H9 (cell line): ENCODE results near the gene RILPL1. TPM values are rescaled to one million over a fixed set of nuclear protein-coding genes. Genes with fewer than 3 reads are reported as not detected.

ENCODE experiments used
- DNase-seq: peaks from one replicate; pipeline ENCODE4 v3.0.0-alpha.2; 2017
- H2AFZ ChIP-seq: one replicate; pipeline ENCODE4 v1.6.1; 2013; ENCODE audit warnings: mild to moderate bottlenecking, low read length, control low read depth, moderate library complexity
- H2AK5ac ChIP-seq: 2 replicates; pipeline ENCODE4 v1.6.1; 2013; ENCODE audit warnings: low read length, control low read depth, mixed read lengths; ENCODE audit not compliant: insufficient read length
- H2BK120ac ChIP-seq: one replicate; pipeline ENCODE4 v1.6.1; 2013; ENCODE audit warnings: low read depth, mild to moderate bottlenecking, low read length, control low read depth, inconsistent platforms; ENCODE audit not compliant: poor library complexity, severe bottlenecking
- H2BK12ac ChIP-seq: 2 replicates; pipeline ENCODE4 v1.6.1; 2013; ENCODE audit warnings: low read length, control low read depth, mixed read lengths, low read depth; ENCODE audit not compliant: insufficient read length
- H2BK15ac ChIP-seq: 2 replicates; pipeline ENCODE4 v1.6.1; 2013; ENCODE audit warnings: low read depth, low read length, control low read depth
- H2BK20ac ChIP-seq: one replicate; pipeline ENCODE4 v1.6.1; 2013; ENCODE audit warnings: low read depth, mild to moderate bottlenecking, low read length, control low read depth, inconsistent platforms; ENCODE audit not compliant: poor library complexity, severe bottlenecking
- H2BK5ac ChIP-seq: 2 replicates; pipeline ENCODE4 v1.6.1; 2013; ENCODE audit warnings: low read length, control low read depth, mixed read lengths; ENCODE audit not compliant: insufficient read length
- H3K14ac ChIP-seq: 2 replicates; pipeline ENCODE4 v1.6.1; 2013; ENCODE audit warnings: low read length, control low read depth; ENCODE audit not compliant: insufficient read depth
- H3K18ac ChIP-seq: 2 replicates; pipeline ENCODE4 v1.6.1; 2013; ENCODE audit warnings: low read depth, mild to moderate bottlenecking, mixed read lengths, low read length, control low read depth; ENCODE audit not compliant: insufficient read length
- H3K23ac ChIP-seq: 2 replicates; pipeline ENCODE4 v1.6.1; 2013; ENCODE audit warnings: low read length, control low read depth, mixed read lengths, low read depth; ENCODE audit not compliant: insufficient read length
- H3K23me2 ChIP-seq: 2 replicates; pipeline ENCODE4 v1.6.1; 2013; ENCODE audit warnings: low read depth, mild to moderate bottlenecking, mixed read lengths, low read length, control low read depth; ENCODE audit not compliant: insufficient read length, poor library complexity, severe bottlenecking
- H3K27ac ChIP-seq: 2 replicates; pipeline ENCODE4 v1.5.1; 2013; ENCODE audit warnings: low read length, control low read depth, mixed read lengths, low read depth; ENCODE audit not compliant: insufficient read length
- H3K27me3 ChIP-seq: 2 replicates; pipeline ENCODE4 v1.6.1; 2013; ENCODE audit warnings: low read length, control low read depth, inconsistent platforms; ENCODE audit not compliant: insufficient read depth
- H3K4ac ChIP-seq: 2 replicates; pipeline ENCODE4 v1.6.1; 2013; ENCODE audit warnings: low read depth, mild to moderate bottlenecking, control low read depth, inconsistent platforms, low read length, moderate library complexity
- H3K4me1 ChIP-seq: 2 replicates; pipeline ENCODE4 v1.6.1; 2013; ENCODE audit warnings: low read length, control low read depth, inconsistent platforms; ENCODE audit not compliant: insufficient read depth
- H3K4me2 ChIP-seq: 2 replicates; pipeline ENCODE4 v1.6.1; 2013; ENCODE audit warnings: low read length, control low read depth, mixed read lengths; ENCODE audit not compliant: insufficient read length, insufficient read depth
- H3K56ac ChIP-seq: 2 replicates; pipeline ENCODE4 v1.6.1; 2013; ENCODE audit warnings: low read depth, mild to moderate bottlenecking, mixed read lengths, low read length, control low read depth; ENCODE audit not compliant: insufficient read length
- H3K79me1 ChIP-seq: 2 replicates; pipeline ENCODE4 v1.6.1; 2013; ENCODE audit warnings: low read depth, mild to moderate bottlenecking, moderate library complexity, low read length, control low read depth, inconsistent platforms; ENCODE audit not compliant: insufficient read depth, poor library complexity, severe bottlenecking
- H3K79me2 ChIP-seq: 2 replicates; pipeline ENCODE4 v1.6.1; 2013; ENCODE audit warnings: low read length, control low read depth, inconsistent platforms; ENCODE audit not compliant: insufficient read depth
- H3K9ac ChIP-seq: 2 replicates; pipeline ENCODE4 v1.6.1; 2013; ENCODE audit warnings: low read length, control low read depth, mixed read lengths; ENCODE audit not compliant: insufficient read length; ENCODE audit errors: extremely low read depth
- H3K9me3 ChIP-seq: one replicate; pipeline ENCODE4 v1.6.1; 2013; ENCODE audit warnings: low read depth, low read length, inconsistent platforms; ENCODE audit not compliant: control insufficient read depth
- H3T11ph ChIP-seq: one replicate; pipeline ENCODE4 v1.6.1; 2013; ENCODE audit warnings: mild to moderate bottlenecking, low read length, control low read depth, inconsistent platforms
- H4K20me1 ChIP-seq: one replicate; pipeline ENCODE4 v1.6.1; 2013; ENCODE audit not compliant: control insufficient read depth, insufficient read length, insufficient read depth
- H4K5ac ChIP-seq: 2 replicates; pipeline ENCODE4 v1.6.1; 2013; ENCODE audit warnings: low read depth, mild to moderate bottlenecking, mixed read lengths, low read length, control low read depth; ENCODE audit not compliant: insufficient read length
- H4K8ac ChIP-seq: replicated peaks from 2 replicates; pipeline ENCODE4 v1.6.1; 2013; ENCODE audit warnings: low read length, control low read depth, mixed read lengths, low read depth; ENCODE audit not compliant: insufficient read length
- H4K91ac ChIP-seq: 2 replicates; pipeline ENCODE4 v1.6.1; 2013; ENCODE audit warnings: low read depth, mild to moderate bottlenecking, moderate library complexity, mixed read lengths, low read length, control low read depth; ENCODE audit not compliant: insufficient read length
- H3K27ac Mint-ChIP-seq, 3 experiments: 2 replicates in 2 of 3; 3 replicates in 1 of 3; pipeline ENCODE4 v1.8.0; 2020 to 2021; ENCODE audit warnings: mixed read lengths in 3 of 3, mild to moderate bottlenecking in 1 of 3, moderate library complexity in 1 of 3
- H3K27me3 Mint-ChIP-seq: 2 replicates; pipeline ENCODE4 v1.8.0; 2021; ENCODE audit warnings: low read depth, mild to moderate bottlenecking, moderate library complexity, mixed read lengths
- H3K36me3 Mint-ChIP-seq, 3 experiments: 2 replicates in 2 of 3; 3 replicates in 1 of 3; pipeline ENCODE4 v1.8.0; 2020 to 2021; ENCODE audit warnings: low read depth in 3 of 3, mixed read lengths in 3 of 3; ENCODE audit not compliant: insufficient read depth in 1 of 3
- H3K4me1 Mint-ChIP-seq, 2 experiments: 2 replicates each; pipeline ENCODE4 v1.8.0; 2020; ENCODE audit warnings: mixed read lengths in 2 of 2
- H3K4me3 Mint-ChIP-seq, 2 experiments: 2 replicates in 1 of 2; 3 replicates in 1 of 2; pipeline ENCODE4 v1.8.0; 2020 to 2021; ENCODE audit warnings: mild to moderate bottlenecking in 2 of 2, mixed read lengths in 2 of 2, moderate library complexity in 1 of 2
- H3K9me3 Mint-ChIP-seq, 2 experiments: 2 replicates in 1 of 2; 3 replicates in 1 of 2; pipeline ENCODE4 v1.8.0; 2020; ENCODE audit warnings: mild to moderate bottlenecking in 2 of 2, mixed read lengths in 2 of 2, moderate library complexity in 1 of 2
- CTCF ChIP-seq: fragments of 200-600 bp; sonication (generic); conservative IDR thresholded peaks from 3 replicates; pipeline ENCODE4 v1.8.0; 2021; ENCODE audit warnings: antibody characterized with exemption, mild to moderate bottlenecking
- WGBS: extraction: QIAGEN DNeasy Blood & Tissue Kit; methylation state at CpG from one replicate; pipeline ENCODE4 v1.1.7; 2013; ENCODE audit warnings: missing lambda C conversion rate, low lambda C conversion rate, mixed read lengths; ENCODE audit not compliant: insufficient read length; ENCODE audit errors: extremely low coverage; 5-methylcytosine and 5-hydroxymethylcytosine counted together
- total RNA-seq: library from RNA; stranded (reverse); gene quantifications from 2 replicates; pipeline ENCODE4 v1.2.1, GENCODE V29; 2021

The RILPL1 gene
- total RNA-seq, 1 experiment from 2014 or later: 8.1 TPM

- no peak overlapping the region for H2AK5ac ChIP-seq
- no peaks in the 10 kb centered on the region for H3K9me3 ChIP-seq
- no peaks in the 10 kb centered on the region; a peak in 1 of 5 replicates for H3K9me3 Mint-ChIP-seq
- no peaks in the 10 kb centered on the region for H3K36me3 Mint-ChIP-seq
- no peak overlapping the region for H2BK20ac ChIP-seq
- H3T11ph ChIP-seq: no peak overlapping the region
- no peak for DNase-seq
- H2BK120ac ChIP-seq: no peak overlapping the region
- no peak overlapping the region for H2BK15ac ChIP-seq
- peaks cover 6 to 10% of the 10 kb centered on the region in 2 experiments for H3K4me1 Mint-ChIP-seq
- H3K56ac ChIP-seq: no peak overlapping the region
- no peak overlapping the region for H3K9ac ChIP-seq
- H3K4me1 ChIP-seq: no peaks in the 10 kb centered on the region
- no peak overlapping the region for H2BK12ac ChIP-seq
- no peak overlapping the region for H3K14ac ChIP-seq
- no peak overlapping the region for H2BK5ac ChIP-seq
- H3K27me3 ChIP-seq: no peaks in the 10 kb centered on the region
- peak overlapping the region in 1 of 3 experiments; percentile 44; a peak in 2 of 7 replicates for H3K27ac Mint-ChIP-seq
- TF ChIP-seq CTCF: no peak
- WGBS: no CpG with 5 or more reads among the region's 18 CpGs
- no peak overlapping the region for H3K4me2 ChIP-seq
- H3K4ac ChIP-seq: no peak overlapping the region
- H4K20me1 ChIP-seq: no peaks in the 10 kb centered on the region
- H4K91ac ChIP-seq: no peak overlapping the region
- H2AFZ ChIP-seq: no peak overlapping the region
- H3K23me2 ChIP-seq: no peaks in the 10 kb centered on the region
- peaks cover 23% of the 10 kb centered on the region for H3K27me3 Mint-ChIP-seq
- no peak overlapping the region for H3K18ac ChIP-seq
- H4K5ac ChIP-seq: no peak overlapping the region
- no peaks in the 10 kb centered on the region for H3K79me1 ChIP-seq
- H3K4me3 Mint-ChIP-seq: no peak overlapping the region
- H4K8ac ChIP-seq: no peak overlapping the region
- no peak overlapping the region for H3K23ac ChIP-seq
- no peak overlapping the region for H3K27ac ChIP-seq
- no peaks in the 10 kb centered on the region for H3K79me2 ChIP-seq
These were observed 87.9 kb downstream of the RILPL1 start for GRCh38 chr12:123445388-123446332.
